Loucy (cell line): ENCODE data around the gene ADCY2.

Source experiments
- H2AFZ ChIP-seq: fragments of 200-600 bp; sonication (generic); 2 replicates; pipeline ENCODE4 v1.6.0; 2016; ENCODE audit warnings: antibody characterized with exemption, mild to moderate bottlenecking, low read length, moderate library complexity
- H3F3A ChIP-seq: fragments of 200-600 bp; 2 replicates; pipeline ENCODE4 v1.6.0; 2016; ENCODE audit warnings: antibody characterized with exemption, low read depth, mild to moderate bottlenecking
- H3K27me3 ChIP-seq: fragments of 200-600 bp; sonication (generic); 2 replicates; pipeline ENCODE4 v1.6.1; 2014; ENCODE audit warnings: low read length, mild to moderate bottlenecking; ENCODE audit not compliant: insufficient read depth, poor library complexity, severe bottlenecking
- H3K36me3 ChIP-seq: fragments of 200-600 bp; sonication (generic); 2 replicates; pipeline ENCODE4 v1.6.1; 2016; ENCODE audit warnings: low read length; ENCODE audit not compliant: insufficient read depth
- H3K4me1 ChIP-seq: fragments of 200-600 bp; sonication (generic); 2 replicates; pipeline ENCODE4 v1.5.1; 2014; ENCODE audit warnings: low read length, mild to moderate bottlenecking; ENCODE audit not compliant: insufficient read depth, poor library complexity, severe bottlenecking
- H3K4me2 ChIP-seq: fragments of 200-600 bp; sonication (generic); 2 replicates; pipeline ENCODE4 v1.6.0; 2014; ENCODE audit warnings: antibody characterized with exemption, low read length, low read depth, mild to moderate bottlenecking; ENCODE audit not compliant: poor library complexity, severe bottlenecking
- H3K4me3 ChIP-seq: fragments of 200-600 bp; sonication (generic); 2 replicates; pipeline ENCODE4 v1.5.1; 2014; ENCODE audit warnings: low read length, mild to moderate bottlenecking, mixed read lengths; ENCODE audit not compliant: poor library complexity, severe bottlenecking
- H3K79me2 ChIP-seq: fragments of 200-600 bp; sonication (generic); 2 replicates; pipeline ENCODE4 v1.6.1; 2014; ENCODE audit warnings: low read length; ENCODE audit not compliant: insufficient read depth
- H3K9ac ChIP-seq: fragments of 200-600 bp; sonication (generic); 2 replicates; pipeline ENCODE4 v1.6.0; 2014; ENCODE audit warnings: mild to moderate bottlenecking, low read depth, low read length, moderate library complexity; ENCODE audit not compliant: poor library complexity, severe bottlenecking
- H3K9me2 ChIP-seq: fragments of 200-600 bp; sonication (generic); replicated peaks from 2 replicates; pipeline ENCODE4 v1.6.1; 2016; ENCODE audit warnings: low read depth, low read length, mixed read lengths
- H3K9me3 ChIP-seq: fragments of 200-600 bp; sonication (generic); 2 replicates; pipeline ENCODE4 v1.6.1; 2014; ENCODE audit warnings: mild to moderate bottlenecking, antibody characterized with exemption, low read length, low read depth; ENCODE audit not compliant: insufficient read depth
- H4K20me1 ChIP-seq: fragments of 200-600 bp; sonication (generic); 2 replicates; pipeline ENCODE4 v1.6.0; 2014; ENCODE audit warnings: antibody characterized with exemption, low read length, mild to moderate bottlenecking; ENCODE audit not compliant: insufficient read depth, poor library complexity, severe bottlenecking
- EZH2phosphoT487 ChIP-seq: fragments of 200-600 bp; IDR thresholded peaks from 2 replicates; pipeline ENCODE4 v1.6.1; 2018; ENCODE audit warnings: antibody characterized with exemption, mild to moderate bottlenecking, moderate library complexity, borderline replicate concordance
- TF ChIP-seq, protein P1 (sequence below): fragments of 200-600 bp; sonication (generic); conservative IDR thresholded peaks from 2 replicates; pipeline ENCODE4 v1.5.1; 2014; ENCODE audit warnings: mild to moderate bottlenecking, antibody characterized with exemption, low read length

ADCY2 gene

GRCh38 chr5:7857361-7857760, 461.4 kb downstream of the ADCY2 start:
- no peaks in the 10 kb centered on the region for H3K27me3 ChIP-seq
- H4K20me1 ChIP-seq: no peaks in the 10 kb centered on the region
- H3K9me2 ChIP-seq: no peaks in the 10 kb centered on the region
- no peak for TF ChIP-seq EZH2phosphoT487
- TF ChIP-seq, protein P1, sequence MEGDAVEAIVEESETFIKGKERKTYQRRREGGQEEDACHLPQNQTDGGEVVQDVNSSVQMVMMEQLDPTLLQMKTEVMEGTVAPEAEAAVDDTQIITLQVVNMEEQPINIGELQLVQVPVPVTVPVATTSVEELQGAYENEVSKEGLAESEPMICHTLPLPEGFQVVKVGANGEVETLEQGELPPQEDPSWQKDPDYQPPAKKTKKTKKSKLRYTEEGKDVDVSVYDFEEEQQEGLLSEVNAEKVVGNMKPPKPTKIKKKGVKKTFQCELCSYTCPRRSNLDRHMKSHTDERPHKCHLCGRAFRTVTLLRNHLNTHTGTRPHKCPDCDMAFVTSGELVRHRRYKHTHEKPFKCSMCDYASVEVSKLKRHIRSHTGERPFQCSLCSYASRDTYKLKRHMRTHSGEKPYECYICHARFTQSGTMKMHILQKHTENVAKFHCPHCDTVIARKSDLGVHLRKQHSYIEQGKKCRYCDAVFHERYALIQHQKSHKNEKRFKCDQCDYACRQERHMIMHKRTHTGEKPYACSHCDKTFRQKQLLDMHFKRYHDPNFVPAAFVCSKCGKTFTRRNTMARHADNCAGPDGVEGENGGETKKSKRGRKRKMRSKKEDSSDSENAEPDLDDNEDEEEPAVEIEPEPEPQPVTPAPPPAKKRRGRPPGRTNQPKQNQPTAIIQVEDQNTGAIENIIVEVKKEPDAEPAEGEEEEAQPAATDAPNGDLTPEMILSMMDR: no peak
- H3K4me2 ChIP-seq: no peak overlapping the region
- no peak overlapping the region for H3K9ac ChIP-seq
- H3F3A ChIP-seq: no peaks in the 10 kb centered on the region
- peaks cover 18% of the 10 kb centered on the region for H3K4me1 ChIP-seq
- H3K79me2 ChIP-seq: no peaks in the 10 kb centered on the region
- H3K4me3 ChIP-seq: no peak overlapping the region
- H3K9me3 ChIP-seq: no peaks in the 10 kb centered on the region
- H2AFZ ChIP-seq: no peak overlapping the region
- peaks cover 22% of the 10 kb centered on the region; the same call in 1 of the 2 replicates for H3K36me3 ChIP-seq

DNA sequence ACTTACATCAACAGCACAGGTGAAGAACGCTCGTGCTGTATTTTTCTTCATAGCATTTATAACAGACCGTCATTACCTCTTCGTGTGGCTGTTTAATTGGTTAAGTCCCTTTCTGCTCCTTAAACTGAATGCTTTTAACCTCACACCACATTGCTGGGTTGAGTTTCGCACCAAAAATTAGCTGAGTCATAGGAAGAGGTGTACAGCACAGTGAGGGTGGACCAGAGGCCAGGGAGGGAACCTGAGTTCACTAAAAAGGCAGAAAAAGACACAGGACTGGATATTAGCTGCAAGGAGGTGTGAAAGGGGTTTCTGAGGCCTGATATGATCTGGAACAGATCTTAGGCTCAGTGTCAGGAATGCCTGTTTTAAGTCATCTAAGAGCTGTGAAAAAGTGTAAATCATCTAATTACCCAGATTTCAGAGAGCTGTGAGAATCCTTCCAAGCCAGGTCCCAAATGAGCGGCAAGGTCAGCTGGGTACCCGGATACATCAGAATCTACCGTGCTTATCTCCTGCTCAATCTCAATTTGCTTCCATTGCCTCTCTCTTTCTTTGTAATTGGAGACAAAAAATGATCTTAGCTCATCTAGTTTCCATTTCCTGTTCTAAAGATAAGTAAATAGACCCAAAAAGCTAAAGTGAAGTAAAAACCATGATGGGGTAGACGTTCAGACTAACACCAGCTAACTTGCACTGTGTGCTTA, 462.1 kb downstream of the ADCY2 start:
- H3F3A ChIP-seq: no peaks in the 10 kb centered on the region

GRCh38 chr5:7866196-7866595, 470.3 kb downstream of the ADCY2 start:
- peaks cover 46% of the 10 kb centered on the region for H3K79me2 ChIP-seq
- H4K20me1 ChIP-seq: peaks cover 21% of the 10 kb centered on the region
- no peak for TF ChIP-seq EZH2phosphoT487
- TF ChIP-seq, protein P1: no peak
- H3K9me2 ChIP-seq: no peaks in the 10 kb centered on the region
- H3F3A ChIP-seq: no peaks in the 10 kb centered on the region
- peak overlapping the region; percentile 43 for H3K4me2 ChIP-seq
- H3K9me3 ChIP-seq: no peaks in the 10 kb centered on the region
- no peak overlapping the region for H3K4me3 ChIP-seq
- H3K36me3 ChIP-seq: peaks cover 4% of the 10 kb centered on the region; the same call in 1 of the 2 replicates
- no peak overlapping the region for H2AFZ ChIP-seq
- H3K27me3 ChIP-seq: peaks cover 4% of the 10 kb centered on the region
- H3K4me1 ChIP-seq: peaks cover 41% of the 10 kb centered on the region
- H3K9ac ChIP-seq: peak overlapping the region; percentile 15

More for the DNA sequence above, 462.1 kb downstream of the ADCY2 start:
- Histone ChIP-seq H3K4me3 (no peak overlapping the region), H4K20me1 (no peaks in the 10 kb centered on the region), H3K36me3 (peaks cover 22% of the 10 kb centered on the region; the same call in 1 of the 2 replicates), H3K4me2 (peak overlapping the region; percentile 4), H3K27me3 (no peaks in the 10 kb centered on the region), H3K9me2 (no peaks in the 10 kb centered on the region), H2AFZ (no peak overlapping the region), H3K79me2 (no peaks in the 10 kb centered on the region), H3K4me1 (peaks cover 14% of the 10 kb centered on the region), H3K9me3 (no peaks in the 10 kb centered on the region), H3K9ac (no peak overlapping the region)
- TF ChIP-seq EZH2phosphoT487: no peak

- no peaks in the 10 kb centered on the region for H3K9me2 ChIP-seq
- no peaks in the 10 kb centered on the region for H3K9me3 ChIP-seq
- H4K20me1 ChIP-seq: peaks cover 31% of the 10 kb centered on the region
- no peaks in the 10 kb centered on the region for H3F3A ChIP-seq
- no peaks in the 10 kb centered on the region for H3K36me3 ChIP-seq
- peaks cover 57% of the 10 kb centered on the region for H3K79me2 ChIP-seq
- H3K4me2 ChIP-seq: peak overlapping the region; percentile 93
- H3K27me3 ChIP-seq: peaks cover 4% of the 10 kb centered on the region
- peak overlapping the region; percentile 87 for H3K9ac ChIP-seq
- H2AFZ ChIP-seq: no peak overlapping the region
- peaks cover 52% of the 10 kb centered on the region for H3K4me1 ChIP-seq
- peak overlapping the region; percentile 97 for H3K4me3 ChIP-seq
- no peak for TF ChIP-seq EZH2phosphoT487
- TF ChIP-seq, protein P1: no peak
Measured at GRCh38 chr5:7867260-7867659, 471.3 kb downstream of the ADCY2 start.
